GM12878 (cell line): ENCODE measurements around the gene CELF2. TPM values are rescaled to one million over a fixed set of nuclear protein-coding genes. Genes with fewer than 3 reads are reported as not detected.

Experiments used
- BACH1 ChIP-seq: fragments of 450-650 bp; IDR thresholded peaks from 2 replicates; pipeline ENCODE4 v1.6.1; 2017; ENCODE audit warnings: mild to moderate bottlenecking, borderline replicate concordance
- BRCA1 ChIP-seq: IDR thresholded peaks from 2 replicates; pipeline ENCODE4 v1.6.1; 2011; ENCODE audit warnings: low read depth, low read length, improper control_type of control experiment
- CBFB ChIP-seq: IDR thresholded peaks from 2 replicates; pipeline ENCODE4 v1.6.1; 2016; ENCODE audit warnings: antibody characterized with exemption, low read depth
- CBX5 ChIP-seq: sonication (generic); IDR thresholded peaks from 2 replicates; pipeline ENCODE4 v1.6.1; 2016; ENCODE audit warnings: low read depth, moderate library complexity, mild to moderate bottlenecking, inconsistent platforms
- CREB1 ChIP-seq: IDR thresholded peaks from 2 replicates; pipeline ENCODE4 v1.6.1; 2012; ENCODE audit warnings: low read depth, mild to moderate bottlenecking, inconsistent platforms
- CUX1 ChIP-seq: IDR thresholded peaks from 2 replicates; pipeline ENCODE4 v1.6.1; 2012; ENCODE audit warnings: improper control_type of control experiment, low read depth, low read length; ENCODE audit not compliant: insufficient replicate concordance
- E2F4 ChIP-seq: IDR thresholded peaks from 2 replicates; pipeline ENCODE4 v1.6.1; 2012; ENCODE audit warnings: low read depth, low read length, improper control_type of control experiment
- EED ChIP-seq: sonication (generic); IDR thresholded peaks from 2 replicates; pipeline ENCODE4 v1.6.1; 2016; ENCODE audit warnings: antibody characterized with exemption, low read depth
- HDAC2 ChIP-seq: fragments of 200-600 bp; sonication (generic); IDR thresholded peaks from 2 replicates; pipeline ENCODE4 v1.6.1; 2017
- HDAC6 ChIP-seq: fragments of 200-600 bp; sonication (generic); IDR thresholded peaks from one replicate; pipeline ENCODE4 v1.8.0; 2017; ENCODE audit warnings: antibody characterized with exemption; ENCODE audit not compliant: unreplicated experiment
- IKZF1 ChIP-seq: fragments of 450-650 bp; conservative IDR thresholded peaks from 2 replicates; pipeline ENCODE4 v1.6.1; 2017; ENCODE audit warnings: antibody characterized with exemption, mild to moderate bottlenecking
- LARP7 ChIP-seq: fragments of 450-650 bp; IDR thresholded peaks from 2 replicates; pipeline ENCODE4 v1.6.1; 2017; ENCODE audit warnings: mild to moderate bottlenecking
- MEF2A ChIP-seq: IDR thresholded peaks from 2 replicates; pipeline ENCODE4 v1.6.1; 2011; ENCODE audit warnings: low read depth, mild to moderate bottlenecking, low read length, moderate library complexity; ENCODE audit not compliant: insufficient read depth
- MTA3 ChIP-seq: IDR thresholded peaks from 2 replicates; pipeline ENCODE4 v1.6.1; 2012; ENCODE audit warnings: low read length, inconsistent platforms, borderline replicate concordance
- SIN3A ChIP-seq: IDR thresholded peaks from 2 replicates; pipeline ENCODE4 v1.6.1; 2012; ENCODE audit warnings: low read depth, low read length, improper control_type of control experiment
- STAT3 ChIP-seq: IDR thresholded peaks from 2 replicates; pipeline ENCODE4 v1.6.1; 2011; ENCODE audit warnings: low read depth, low read length, improper control_type of control experiment
- TCF7 ChIP-seq: IDR thresholded peaks from 2 replicates; pipeline ENCODE4 v1.6.1; 2014; ENCODE audit warnings: antibody characterized with exemption, borderline replicate concordance
- ZNF24 ChIP-seq: fragments of 450-650 bp; IDR thresholded peaks from 2 replicates; pipeline ENCODE4 v1.6.1; 2017; ENCODE audit warnings: antibody characterized with exemption, mild to moderate bottlenecking
- ZNF274 ChIP-seq: IDR thresholded peaks from one replicate; pipeline ENCODE4 v1.8.0; 2011; ENCODE audit not compliant: insufficient read length, insufficient read depth
- ZNF384 ChIP-seq: IDR thresholded peaks from 2 replicates; pipeline ENCODE4 v1.6.1; 2012; ENCODE audit warnings: low read depth, mild to moderate bottlenecking, low read length, improper control_type of control experiment, borderline replicate concordance
- polyA plus RNA-seq, 11 experiments: library from polyadenylated mRNA; depleted of rRNA in 4 of 11; unstranded in 6 of 11; stranded (reverse) in 5 of 11; fragments of >200 nt; fragmentation: Nextera tagmentation in 4 of 11; fragmentation: Illumina TruSeq in 1 of 11; extraction: Ambion mirVana in 4 of 11; extraction: Trizol in 1 of 11; gene quantifications; 1 replicate in 1 of 11; 2 replicates in 10 of 11; pipeline versions ENCODE4 v1.2.1 to v1.2.3, GENCODE V29; 2011 to 2016; ENCODE audit warnings: inconsistent platforms in 2 of 11, missing spikeins in 2 of 11, low read depth in 1 of 11
- total RNA-seq, 4 experiments: library from RNA; depleted of rRNA in 3 of 4; stranded (reverse); fragments of >200 nt in 3 of 4; fragmentation: Illumina TruSeq in 1 of 4; extraction: Trizol in 1 of 4; gene quantifications; 2 replicates each; pipeline versions ENCODE4 v1.2.1 to v1.2.3, GENCODE V29; 2013 to 2021
- TF ChIP-seq, protein P1 (sequence below): fragments of 450-650 bp; IDR thresholded peaks from 2 replicates; pipeline ENCODE4 v1.6.1; 2018; ENCODE audit warnings: mild to moderate bottlenecking, low read depth, moderate library complexity; ENCODE audit not compliant: partially characterized antibody
- TF ChIP-seq, protein P2 (sequence below): fragments of 150-350 bp; IDR thresholded peaks from 2 replicates; pipeline ENCODE4 v1.6.1; 2014; ENCODE audit warnings: mild to moderate bottlenecking, low read depth, low read length

Gene CELF2
- total and polyA plus RNA-seq, 10 of the 15 experiments (the other 5 are each of a cell fraction or from before 2014, with no cell fraction given), result 20.8 to 129 (median 86.3) TPM

DNA sequence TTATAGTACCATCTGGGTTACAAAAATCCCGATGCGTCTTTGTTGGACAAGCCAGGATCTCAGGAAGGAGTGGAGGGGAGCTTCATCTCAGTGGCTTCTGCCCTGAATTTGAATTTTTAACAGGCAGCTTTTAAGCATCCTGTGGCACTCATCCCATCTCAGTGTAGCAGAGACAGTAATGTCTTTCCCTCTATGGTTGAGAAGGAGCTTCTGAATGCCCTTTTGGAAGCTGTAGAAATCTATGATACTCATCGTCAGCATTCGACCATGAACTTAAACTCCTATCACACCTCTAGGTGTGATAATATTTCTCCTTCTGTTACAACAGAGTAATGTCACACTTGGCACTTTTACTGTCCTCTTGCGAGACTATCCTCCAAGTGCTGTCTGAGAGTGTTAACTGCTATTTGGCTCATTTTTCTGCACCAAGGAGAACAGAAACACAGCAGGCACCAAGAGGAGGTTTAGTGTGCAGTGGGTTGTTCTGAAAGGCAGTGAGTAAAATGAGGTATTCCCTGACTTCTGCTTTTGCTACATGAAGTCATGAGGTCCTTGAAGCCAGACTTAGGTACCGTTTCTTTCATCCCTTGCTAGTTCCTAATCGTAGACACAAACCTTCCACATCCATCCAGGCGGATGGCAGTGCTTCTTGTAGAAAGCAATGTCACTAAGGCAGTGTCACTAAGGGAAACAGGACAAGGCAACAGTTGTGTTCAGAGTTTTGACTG, 177.4 kb downstream of the CELF2 start (continued):
- TF ChIP-seq, protein P1, sequence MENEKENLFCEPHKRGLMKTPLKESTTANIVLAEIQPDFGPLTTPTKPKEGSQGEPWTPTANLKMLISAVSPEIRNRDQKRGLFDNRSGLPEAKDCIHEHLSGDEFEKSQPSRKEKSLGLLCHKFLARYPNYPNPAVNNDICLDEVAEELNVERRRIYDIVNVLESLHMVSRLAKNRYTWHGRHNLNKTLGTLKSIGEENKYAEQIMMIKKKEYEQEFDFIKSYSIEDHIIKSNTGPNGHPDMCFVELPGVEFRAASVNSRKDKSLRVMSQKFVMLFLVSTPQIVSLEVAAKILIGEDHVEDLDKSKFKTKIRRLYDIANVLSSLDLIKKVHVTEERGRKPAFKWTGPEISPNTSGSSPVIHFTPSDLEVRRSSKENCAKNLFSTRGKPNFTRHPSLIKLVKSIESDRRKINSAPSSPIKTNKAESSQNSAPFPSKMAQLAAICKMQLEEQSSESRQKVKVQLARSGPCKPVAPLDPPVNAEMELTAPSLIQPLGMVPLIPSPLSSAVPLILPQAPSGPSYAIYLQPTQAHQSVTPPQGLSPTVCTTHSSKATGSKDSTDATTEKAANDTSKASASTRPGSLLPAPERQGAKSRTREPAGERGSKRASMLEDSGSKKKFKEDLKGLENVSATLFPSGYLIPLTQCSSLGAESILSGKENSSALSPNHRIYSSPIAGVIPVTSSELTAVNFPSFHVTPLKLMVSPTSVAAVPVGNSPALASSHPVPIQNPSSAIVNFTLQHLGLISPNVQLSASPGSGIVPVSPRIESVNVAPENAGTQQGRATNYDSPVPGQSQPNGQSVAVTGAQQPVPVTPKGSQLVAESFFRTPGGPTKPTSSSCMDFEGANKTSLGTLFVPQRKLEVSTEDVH, result no peak
- TF ChIP-seq CUX1 (no peak), SIN3A (no peak), E2F4 (no peak), HDAC6 (no peak), MEF2A (no peak), BRCA1 (no peak), IKZF1 (peak; percentile 17; the same call in 1 of the 2 replicates), HDAC2 (no peak), BACH1 (no peak), STAT3 (no peak), CBFB (no peak), CBX5 (no peak), MTA3 (0 out of 2 replicates have a peak, but pooled peaks have one; percentile 13), ZNF24 (no peak), CREB1 (no peak), ZNF274 (no peak), TCF7 (no peak), ZNF384 (no peak), EED (0 out of 2 replicates have a peak, but pooled peaks have one; percentile 28), LARP7 (no peak)
- TF ChIP-seq, protein P2, sequence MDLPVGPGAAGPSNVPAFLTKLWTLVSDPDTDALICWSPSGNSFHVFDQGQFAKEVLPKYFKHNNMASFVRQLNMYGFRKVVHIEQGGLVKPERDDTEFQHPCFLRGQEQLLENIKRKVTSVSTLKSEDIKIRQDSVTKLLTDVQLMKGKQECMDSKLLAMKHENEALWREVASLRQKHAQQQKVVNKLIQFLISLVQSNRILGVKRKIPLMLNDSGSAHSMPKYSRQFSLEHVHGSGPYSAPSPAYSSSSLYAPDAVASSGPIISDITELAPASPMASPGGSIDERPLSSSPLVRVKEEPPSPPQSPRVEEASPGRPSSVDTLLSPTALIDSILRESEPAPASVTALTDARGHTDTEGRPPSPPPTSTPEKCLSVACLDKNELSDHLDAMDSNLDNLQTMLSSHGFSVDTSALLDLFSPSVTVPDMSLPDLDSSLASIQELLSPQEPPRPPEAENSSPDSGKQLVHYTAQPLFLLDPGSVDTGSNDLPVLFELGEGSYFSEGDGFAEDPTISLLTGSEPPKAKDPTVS, result no peak
